Astrocyte (in vitro differentiated cells and primary cell): Measurements from ENCODE around the gene PPP1R12A.

Experiments used
- EZH2 ChIP-seq: IDR thresholded peaks from 2 replicates; pipeline ENCODE4 v1.6.1; 2012; ENCODE audit warnings: mild to moderate bottlenecking, low read length, inconsistent platforms; ENCODE audit not compliant: insufficient read depth
- TF ChIP-seq, protein P1 (sequence below): IDR thresholded peaks from 2 replicates; pipeline ENCODE4 v1.5.1; 2011; ENCODE audit warnings: low read depth, mild to moderate bottlenecking, inconsistent platforms, low read length, moderate library complexity; ENCODE audit not compliant: insufficient read depth

DNA sequence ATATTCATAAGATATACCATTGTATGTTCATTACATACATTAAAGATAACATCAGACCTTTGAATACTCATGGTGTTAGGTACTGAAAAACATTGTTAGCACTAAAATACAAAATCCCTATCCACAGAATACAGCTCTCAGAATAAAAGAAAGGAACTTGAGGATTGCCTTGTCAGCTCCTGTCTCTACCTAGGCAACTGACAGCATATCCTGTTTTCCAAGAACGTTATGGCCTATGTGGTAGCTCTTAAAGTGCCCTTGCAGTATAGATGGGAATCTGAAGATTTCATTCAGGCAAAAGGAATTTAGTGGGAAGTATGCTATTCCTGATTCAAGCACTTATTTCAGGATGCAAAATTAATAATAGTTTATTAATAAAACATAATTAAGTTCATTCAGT lies 1.8 kb upstream of the PPP1R12A start:
- TF ChIP-seq, protein P1, sequence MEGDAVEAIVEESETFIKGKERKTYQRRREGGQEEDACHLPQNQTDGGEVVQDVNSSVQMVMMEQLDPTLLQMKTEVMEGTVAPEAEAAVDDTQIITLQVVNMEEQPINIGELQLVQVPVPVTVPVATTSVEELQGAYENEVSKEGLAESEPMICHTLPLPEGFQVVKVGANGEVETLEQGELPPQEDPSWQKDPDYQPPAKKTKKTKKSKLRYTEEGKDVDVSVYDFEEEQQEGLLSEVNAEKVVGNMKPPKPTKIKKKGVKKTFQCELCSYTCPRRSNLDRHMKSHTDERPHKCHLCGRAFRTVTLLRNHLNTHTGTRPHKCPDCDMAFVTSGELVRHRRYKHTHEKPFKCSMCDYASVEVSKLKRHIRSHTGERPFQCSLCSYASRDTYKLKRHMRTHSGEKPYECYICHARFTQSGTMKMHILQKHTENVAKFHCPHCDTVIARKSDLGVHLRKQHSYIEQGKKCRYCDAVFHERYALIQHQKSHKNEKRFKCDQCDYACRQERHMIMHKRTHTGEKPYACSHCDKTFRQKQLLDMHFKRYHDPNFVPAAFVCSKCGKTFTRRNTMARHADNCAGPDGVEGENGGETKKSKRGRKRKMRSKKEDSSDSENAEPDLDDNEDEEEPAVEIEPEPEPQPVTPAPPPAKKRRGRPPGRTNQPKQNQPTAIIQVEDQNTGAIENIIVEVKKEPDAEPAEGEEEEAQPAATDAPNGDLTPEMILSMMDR = no peak
- no peak for TF ChIP-seq EZH2
